Neural cell (in vitro differentiated cells): Measurements from ENCODE around the gene KCNA2. TPM values are rescaled to one million over a fixed set of nuclear protein-coding genes. Genes with fewer than 3 reads are reported as not detected.

Experiments used
- H2AFZ ChIP-seq: fragments of 200-600, 300-800 bp; sonication (generic), shearing (Covaris generic); 2 replicates; pipeline ENCODE4 v1.6.0; 2014; ENCODE audit warnings: low read depth, mild to moderate bottlenecking, antibody characterized with exemption, low read length, moderate library complexity
- H3F3A ChIP-seq: fragments of 200-600 bp; shearing (Covaris generic); 2 replicates; pipeline ENCODE4 v1.6.1; 2016; ENCODE audit warnings: mild to moderate bottlenecking, moderate library complexity, mixed read lengths, antibody characterized with exemption, low read length; ENCODE audit not compliant: insufficient read depth, poor library complexity, severe bottlenecking
- H3K27ac ChIP-seq: fragments of 200-600, 300-800 bp; sonication (generic), shearing (Covaris generic); 2 replicates; pipeline ENCODE4 v1.5.1; 2014; ENCODE audit warnings: mild to moderate bottlenecking, low read length, moderate library complexity
- H3K27me3 ChIP-seq: fragments of 300-800, 200-600 bp; sonication (generic), shearing (Covaris generic); 2 replicates; pipeline ENCODE4 v1.6.0; 2014; ENCODE audit warnings: mild to moderate bottlenecking, low read depth, low read length, moderate library complexity; ENCODE audit not compliant: insufficient read depth
- H3K36me3 ChIP-seq: fragments of 300-800, 200-600 bp; sonication (generic), shearing (Covaris generic); 2 replicates; pipeline ENCODE4 v1.5.1; 2014; ENCODE audit warnings: mild to moderate bottlenecking, antibody characterized with exemption, low read length, moderate library complexity; ENCODE audit not compliant: insufficient read depth
- H3K4me2 ChIP-seq: fragments of 300-800, 200-600 bp; sonication (generic), shearing (Covaris generic); 2 replicates; pipeline ENCODE4 v1.6.0; 2014; ENCODE audit warnings: mild to moderate bottlenecking, low read length
- H3K4me3 ChIP-seq: fragments of 300-800, 200-600 bp; sonication (generic), shearing (Covaris generic); 2 replicates; pipeline ENCODE4 v1.5.1; 2014; ENCODE audit warnings: mild to moderate bottlenecking, low read length, moderate library complexity
- H3K79me2 ChIP-seq: fragments of 200-600 bp; shearing (Covaris generic); replicated peaks from 2 replicates; pipeline ENCODE4 v1.6.0; 2014; ENCODE audit warnings: mild to moderate bottlenecking, low read length, moderate library complexity; ENCODE audit not compliant: insufficient read depth
- H3K9ac ChIP-seq: fragments of 300-800, 200-600 bp; sonication (generic), shearing (Covaris generic); 2 replicates; pipeline ENCODE4 v1.6.1; 2016; ENCODE audit warnings: mild to moderate bottlenecking, low read length, mixed read lengths
- H3K9me2 ChIP-seq: fragments of 200-600 bp; shearing (Covaris generic); 2 replicates; pipeline ENCODE4 v1.6.1; 2016; ENCODE audit warnings: mild to moderate bottlenecking, low read length, mixed read lengths; ENCODE audit not compliant: insufficient read depth
- H3K9me3 ChIP-seq: fragments of 200-600, 300-800 bp; sonication (generic), shearing (Covaris generic); 2 replicates; pipeline ENCODE4 v1.6.1; 2016; ENCODE audit warnings: mild to moderate bottlenecking, mixed run types, low read length, moderate library complexity, mixed read lengths
- H4K20me1 ChIP-seq: fragments of 200-600 bp; shearing (Covaris generic); 2 replicates; pipeline ENCODE4 v1.6.1; 2016; ENCODE audit warnings: mild to moderate bottlenecking, mixed run types; ENCODE audit not compliant: insufficient read depth
- CTCF ChIP-seq: fragments of 450-650 bp; IDR thresholded peaks from 2 replicates; pipeline ENCODE4 v1.5.1; 2014; ENCODE audit warnings: antibody characterized with exemption, mild to moderate bottlenecking, moderate library complexity; ENCODE audit not compliant: poor library complexity, severe bottlenecking
- EP300 ChIP-seq: fragments of 450-650 bp; conservative IDR thresholded peaks from 2 replicates; pipeline ENCODE4 v1.6.1; 2014; ENCODE audit warnings: antibody characterized with exemption, mild to moderate bottlenecking, moderate library complexity; ENCODE audit not compliant: poor library complexity, severe bottlenecking
- EZH2 ChIP-seq: fragments of 200-600, 300-800 bp; shearing (Covaris generic), sonication (generic); IDR thresholded peaks from 2 replicates; pipeline ENCODE4 v1.6.1; 2014; ENCODE audit warnings: antibody characterized with exemption, low read length, borderline replicate concordance, mild to moderate bottlenecking; ENCODE audit not compliant: insufficient read depth, poor library complexity, severe bottlenecking
- MXI1 ChIP-seq: fragments of 450-650 bp; conservative IDR thresholded peaks from 2 replicates; pipeline ENCODE4 v1.6.1; 2014; ENCODE audit warnings: antibody characterized with exemption, mild to moderate bottlenecking; ENCODE audit not compliant: poor library complexity, severe bottlenecking
- POLR2AphosphoS5 ChIP-seq: IDR thresholded peaks from 2 replicates; pipeline ENCODE4 v1.6.1; 2012
- RAD21 ChIP-seq: fragments of 450-650 bp; conservative IDR thresholded peaks from 2 replicates; pipeline ENCODE4 v1.6.1; 2014; ENCODE audit warnings: antibody characterized with exemption, mild to moderate bottlenecking, moderate library complexity
- REST ChIP-seq: IDR thresholded peaks from 2 replicates; pipeline ENCODE4 v1.6.1; 2012; ENCODE audit warnings: borderline replicate concordance
- SMC3 ChIP-seq: fragments of 450-650 bp; conservative IDR thresholded peaks from 2 replicates; pipeline ENCODE4 v1.6.1; 2014; ENCODE audit warnings: antibody characterized with exemption, mild to moderate bottlenecking, moderate library complexity; ENCODE audit not compliant: poor library complexity
- TAF1 ChIP-seq: IDR thresholded peaks from 2 replicates; pipeline ENCODE4 v1.6.1; 2012; ENCODE audit warnings: low read depth
- polyA plus RNA-seq: library from polyadenylated mRNA; depleted of rRNA; stranded (reverse); fragments of >200 nt; gene quantifications from 2 replicates; pipeline ENCODE4 v1.2.3, GENCODE V29; 2014

KCNA2 gene
- polyA plus RNA-seq, 1 donor from 2014 or later: 3.4 TPM

- H3K4me2 ChIP-seq: no peak overlapping the region
- no peaks in the 10 kb centered on the region for H3K9me3 ChIP-seq
- no peaks in the 10 kb centered on the region for H4K20me1 ChIP-seq
- TF ChIP-seq POLR2AphosphoS5: no peak
- TF ChIP-seq SMC3: no peak
- TF ChIP-seq CTCF: no peak
- TF ChIP-seq TAF1: no peak
- no peak for TF ChIP-seq REST
- TF ChIP-seq EP300: no peak
- TF ChIP-seq RAD21: no peak
- no peak for TF ChIP-seq EZH2
- no peak for TF ChIP-seq MXI1
- no peaks in the 10 kb centered on the region for H3K36me3 ChIP-seq
- H2AFZ ChIP-seq: no peak overlapping the region
- H3K9ac ChIP-seq: no peak overlapping the region
- H3K79me2 ChIP-seq: no peaks in the 10 kb centered on the region
- H3F3A ChIP-seq: no peaks in the 10 kb centered on the region
- H3K27ac ChIP-seq: no peak overlapping the region
- H3K4me3 ChIP-seq: no peak overlapping the region
- peaks cover 37% of the 10 kb centered on the region for H3K27me3 ChIP-seq
- H3K9me2 ChIP-seq: no peaks in the 10 kb centered on the region
Measured at GRCh38 chr1:110616587-110616986, 10.4 kb upstream of the KCNA2 start.

GRCh38 chr1:110615548-110616130 is 9.5 kb upstream of the KCNA2 start:
- Histone ChIP-seq H3K9me3 (no peaks in the 10 kb centered on the region), H2AFZ (no peak overlapping the region), H3K36me3 (no peaks in the 10 kb centered on the region), H3F3A (no peaks in the 10 kb centered on the region), H3K9ac (no peak overlapping the region), H3K9me2 (no peaks in the 10 kb centered on the region), H3K79me2 (no peaks in the 10 kb centered on the region), H4K20me1 (no peaks in the 10 kb centered on the region), H3K27me3 (peaks cover 35% of the 10 kb centered on the region), H3K27ac (no peak overlapping the region), H3K4me3 (no peak overlapping the region), H3K4me2 (no peak overlapping the region)
- TF ChIP-seq SMC3 (peak; percentile 100), MXI1 (no peak), POLR2AphosphoS5 (no peak), EZH2 (no peak), EP300 (no peak), CTCF (peak; percentile 96), REST (no peak), RAD21 (peak; percentile 99), TAF1 (no peak)
